Keratinocyte (primary cell): ENCODE results near the gene CEP162. TPM values are rescaled to one million over a fixed set of nuclear protein-coding genes. Genes with fewer than 3 reads are reported as not detected.

Experiments
- DNase-seq: peaks from one replicate; pipeline ENCODE4 v3.0.0-alpha.2; 2011; ENCODE audit warnings: low read depth, missing footprints, low spot score
- FAIRE-seq: peaks from 2 replicates; lab custom pipeline; 2011; peaks lifted over from hg19 to GRCh38; lab: Jason Lieb, UNC
- H2AFZ ChIP-seq: 2 replicates; pipeline ENCODE4 v1.6.0; 2012; ENCODE audit warnings: low read length, control low read depth, inconsistent platforms; ENCODE audit not compliant: control insufficient read depth
- H3K27ac ChIP-seq: 2 replicates; pipeline ENCODE4 v1.5.1; 2011; ENCODE audit warnings: low read length; ENCODE audit not compliant: control insufficient read depth, insufficient read depth
- H3K27me3 ChIP-seq: 3 replicates; pipeline ENCODE4 v1.6.0; 2011; ENCODE audit warnings: low read length; ENCODE audit not compliant: control insufficient read depth, insufficient read depth; ENCODE audit errors: extremely low read depth
- H3K36me3 ChIP-seq, 2 experiments: 2 replicates in 1 of 2; 3 replicates in 1 of 2; pipeline ENCODE4 v1.5.1; 2011; ENCODE audit warnings: low read length in 2 of 2, mild to moderate bottlenecking in 1 of 2; ENCODE audit not compliant: control insufficient read depth in 2 of 2, insufficient read depth in 2 of 2; ENCODE audit errors: extremely low read depth in 1 of 2
- H3K4me1 ChIP-seq: 3 replicates; pipeline ENCODE4 v1.5.1; 2011; ENCODE audit warnings: low read length; ENCODE audit not compliant: control insufficient read depth, insufficient read depth; ENCODE audit errors: extremely low read depth
- H3K4me2 ChIP-seq: 3 replicates; pipeline ENCODE4 v1.6.0; 2011; ENCODE audit warnings: low read depth, low read length; ENCODE audit not compliant: control insufficient read depth, insufficient read depth; ENCODE audit errors: extremely low read depth
- H3K4me3 ChIP-seq, 3 experiments: fragments of 200-600 bp in 1 of 3; sonication (generic) in 1 of 3; 2 replicates in 2 of 3; 3 replicates in 1 of 3; pipeline ENCODE4 v1.5.1; 2011 to 2016; ENCODE audit warnings: low read length in 3 of 3, mild to moderate bottlenecking in 3 of 3, control low read depth in 2 of 3, inconsistent platforms in 1 of 3, low read depth in 1 of 3, mixed read lengths in 1 of 3, mixed run types in 1 of 3, moderate library complexity in 1 of 3; ENCODE audit not compliant: control insufficient read depth in 2 of 3, insufficient read depth in 2 of 3; ENCODE audit errors: extremely low read depth in 1 of 3
- H3K79me2 ChIP-seq: 2 replicates; pipeline ENCODE4 v1.6.0; 2012; ENCODE audit warnings: low read length; ENCODE audit not compliant: control insufficient read depth, insufficient read depth
- H3K9ac ChIP-seq: 3 replicates; pipeline ENCODE4 v1.6.0; 2011; ENCODE audit warnings: low read length; ENCODE audit not compliant: control insufficient read depth, insufficient read depth; ENCODE audit errors: extremely low read depth
- H3K9me1 ChIP-seq: 3 replicates; pipeline ENCODE4 v1.6.0; 2011; ENCODE audit warnings: low read length; ENCODE audit not compliant: control insufficient read depth, insufficient read depth; ENCODE audit errors: extremely low read depth
- H3K9me3 ChIP-seq: 2 replicates; pipeline ENCODE4 v1.5.1; 2012; ENCODE audit warnings: low read depth, low read length; ENCODE audit not compliant: control insufficient read depth
- H4K20me1 ChIP-seq: 3 replicates; pipeline ENCODE4 v1.6.0; 2011; ENCODE audit warnings: low read length; ENCODE audit not compliant: control insufficient read depth, insufficient read depth; ENCODE audit errors: extremely low read depth
- CTCF ChIP-seq, 3 experiments: IDR thresholded peaks in 1 of 3; conservative IDR thresholded peaks in 1 of 3; optimal IDR thresholded peaks in 1 of 3; 2 replicates in 2 of 3; 3 replicates in 1 of 3; pipeline versions ENCODE3 to v1.5.1; 2011; ENCODE audit warnings: low read length in 3 of 3, mild to moderate bottlenecking in 3 of 3, moderate library complexity in 2 of 3, control low read depth in 1 of 3, inconsistent platforms in 1 of 3; ENCODE audit not compliant: insufficient read depth in 2 of 3; ENCODE audit errors: extremely low read depth in 1 of 3
- EZH2 ChIP-seq: IDR thresholded peaks from one replicate; pipeline ENCODE4 v1.6.1; 2012; ENCODE audit warnings: inconsistent platforms, mild to moderate bottlenecking, low read length, moderate library complexity
- dilution Hi-C: fragments of 300-500 bp; cut with MboI; formaldehyde crosslinking; loops from one replicate; pipeline ENCODE4 v1.7.0; 2020; ENCODE audit warnings: low sequenced_read_pairs; ENCODE audit not compliant: extremely low pct_ligation_motif_present
- polyA plus RNA-seq, 5 experiments: library from polyadenylated mRNA; depleted of rRNA in 3 of 5; stranded (reverse) in 3 of 5; stranded (forward) in 1 of 5; unstranded in 1 of 5; fragments of >200 nt; gene quantifications; 1 replicate in 1 of 5; 2 replicates in 3 of 5; 3 replicates in 1 of 5; pipeline versions ENCODE4 v1.2.1 to v1.2.3, GENCODE V29; 2011 to 2012; ENCODE audit warnings: missing spikeins in 2 of 5, low read depth in 1 of 5, low replicate concordance in 1 of 5

The CEP162 gene
- polyA plus RNA-seq, 1 donor (not counting 4 experiments of a cell fraction or from before 2014, with no cell fraction given), result 2.6 TPM

- dilution Hi-C loops, result no loop called here
- H3K27me3 ChIP-seq, result no peaks in the 10 kb centered on the region
- no peak overlapping the region for H3K27ac ChIP-seq
- FAIRE-seq (no peak), DNase-seq (no peak)
- H3K36me3 ChIP-seq, result no peaks in the 10 kb centered on the region
- H3K9me3 ChIP-seq, result no peaks in the 10 kb centered on the region
- H4K20me1 ChIP-seq, result no peaks in the 10 kb centered on the region
- H3K4me2 ChIP-seq, result no peak overlapping the region
- TF ChIP-seq CTCF (optimal IDR thresholded peaks at IDR 0.05 in 1 of 3, IDR thresholded peaks at IDR 0.05 in 1 of 3, conservative IDR thresholded peaks at IDR 0.05 in 1 of 3; ENCODE audit: extremely low read depth in 1 of 3, insufficient read depth in 2 of 3, low read length in 3 of 3) (no peak), EZH2 (no peak)
- no peak overlapping the region for H2AFZ ChIP-seq
- H3K4me3 ChIP-seq, result no peak overlapping the region
- H3K79me2 ChIP-seq, result no peaks in the 10 kb centered on the region
- no peaks in the 10 kb centered on the region for H3K4me1 ChIP-seq
- H3K9ac ChIP-seq, result no peak overlapping the region
- H3K9me1 ChIP-seq, result no peaks in the 10 kb centered on the region
Observed at GRCh38 chr6:84123186-84123585, 104.3 kb downstream of the CEP162 start.

- Histone ChIP-seq H3K27me3 (no peaks in the 10 kb centered on the region), H3K27ac (no peak overlapping the region), H3K4me3 (no peak overlapping the region), H3K9ac (no peak overlapping the region), H4K20me1 (no peaks in the 10 kb centered on the region), H3K9me3 (no peaks in the 10 kb centered on the region), H2AFZ (no peak overlapping the region), H3K79me2 (no peaks in the 10 kb centered on the region), H3K4me2 (no peak overlapping the region), H3K9me1 (no peaks in the 10 kb centered on the region), H3K36me3 (no peaks in the 10 kb centered on the region), H3K4me1 (no peaks in the 10 kb centered on the region)
- DNase-seq (no peak), FAIRE-seq (no peak)
- dilution Hi-C loops, result no loop called here
- TF ChIP-seq CTCF (optimal IDR thresholded peaks at IDR 0.05 in 1 of 3, IDR thresholded peaks at IDR 0.05 in 1 of 3, conservative IDR thresholded peaks at IDR 0.05 in 1 of 3; ENCODE audit: extremely low read depth in 1 of 3, insufficient read depth in 2 of 3, low read length in 3 of 3) (peak in 1 of 3 experiments; percentile 2), EZH2 (no peak)
Observed at GRCh38 chr6:84119277-84119676, 108.2 kb downstream of the CEP162 start.
